B cell (primary cell): ENCODE measurements around the gene UTS2.

ENCODE experiments used
- EZH2 ChIP-seq: IDR thresholded peaks from 2 replicates; pipeline ENCODE4 v1.6.1; 2012; ENCODE audit warnings: borderline replicate concordance, low read depth, mild to moderate bottlenecking, moderate library complexity, low read length; ENCODE audit not compliant: insufficient read depth, poor library complexity, severe bottlenecking
- TF ChIP-seq, protein P1 (sequence below): fragments of 200-600 bp; IDR thresholded peaks from one replicate; pipeline ENCODE4 v1.8.0; 2022; ENCODE audit warnings: antibody characterized with exemption, mild to moderate bottlenecking

DNA sequence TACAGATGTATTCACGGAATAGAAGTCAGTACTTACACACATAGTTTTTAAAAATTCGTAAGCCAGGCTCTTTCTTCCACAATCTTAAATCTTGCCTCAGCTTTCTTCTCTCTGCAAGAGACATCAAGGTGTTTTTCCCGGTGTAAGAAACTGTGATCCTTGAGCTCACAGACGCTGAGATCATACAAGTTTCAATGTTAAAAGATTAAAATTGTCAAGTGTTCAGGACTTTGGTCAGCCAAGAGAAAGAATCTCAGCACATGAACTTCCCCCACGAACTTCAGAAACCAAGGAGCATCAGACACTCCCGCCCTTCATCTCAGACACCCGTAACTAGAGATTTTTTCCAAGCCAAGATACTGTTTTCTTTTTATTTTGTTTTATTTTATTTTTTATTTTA is 6.2 kb downstream of the UTS2 start:
- TF ChIP-seq, protein P1, sequence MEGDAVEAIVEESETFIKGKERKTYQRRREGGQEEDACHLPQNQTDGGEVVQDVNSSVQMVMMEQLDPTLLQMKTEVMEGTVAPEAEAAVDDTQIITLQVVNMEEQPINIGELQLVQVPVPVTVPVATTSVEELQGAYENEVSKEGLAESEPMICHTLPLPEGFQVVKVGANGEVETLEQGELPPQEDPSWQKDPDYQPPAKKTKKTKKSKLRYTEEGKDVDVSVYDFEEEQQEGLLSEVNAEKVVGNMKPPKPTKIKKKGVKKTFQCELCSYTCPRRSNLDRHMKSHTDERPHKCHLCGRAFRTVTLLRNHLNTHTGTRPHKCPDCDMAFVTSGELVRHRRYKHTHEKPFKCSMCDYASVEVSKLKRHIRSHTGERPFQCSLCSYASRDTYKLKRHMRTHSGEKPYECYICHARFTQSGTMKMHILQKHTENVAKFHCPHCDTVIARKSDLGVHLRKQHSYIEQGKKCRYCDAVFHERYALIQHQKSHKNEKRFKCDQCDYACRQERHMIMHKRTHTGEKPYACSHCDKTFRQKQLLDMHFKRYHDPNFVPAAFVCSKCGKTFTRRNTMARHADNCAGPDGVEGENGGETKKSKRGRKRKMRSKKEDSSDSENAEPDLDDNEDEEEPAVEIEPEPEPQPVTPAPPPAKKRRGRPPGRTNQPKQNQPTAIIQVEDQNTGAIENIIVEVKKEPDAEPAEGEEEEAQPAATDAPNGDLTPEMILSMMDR = no peak
- no peak for TF ChIP-seq EZH2
